AG09319 (cell line): ENCODE measurements around the gene AGPAT4.

ENCODE experiments used
- DNase-seq: peaks from one replicate; pipeline ENCODE4 v3.0.0-alpha.2; 2010; ENCODE audit warnings: low read depth; ENCODE audit errors: extremely low read depth
- TF ChIP-seq, protein P1 (sequence below): IDR thresholded peaks from 2 replicates; pipeline ENCODE4 v1.5.1; 2011; ENCODE audit warnings: low read depth, mild to moderate bottlenecking, inconsistent platforms, low read length, moderate library complexity

AGPAT4 gene

GRCh38 chr6:161216616-161217205, 57.1 kb downstream of the AGPAT4 start:
- TF ChIP-seq, protein P1, sequence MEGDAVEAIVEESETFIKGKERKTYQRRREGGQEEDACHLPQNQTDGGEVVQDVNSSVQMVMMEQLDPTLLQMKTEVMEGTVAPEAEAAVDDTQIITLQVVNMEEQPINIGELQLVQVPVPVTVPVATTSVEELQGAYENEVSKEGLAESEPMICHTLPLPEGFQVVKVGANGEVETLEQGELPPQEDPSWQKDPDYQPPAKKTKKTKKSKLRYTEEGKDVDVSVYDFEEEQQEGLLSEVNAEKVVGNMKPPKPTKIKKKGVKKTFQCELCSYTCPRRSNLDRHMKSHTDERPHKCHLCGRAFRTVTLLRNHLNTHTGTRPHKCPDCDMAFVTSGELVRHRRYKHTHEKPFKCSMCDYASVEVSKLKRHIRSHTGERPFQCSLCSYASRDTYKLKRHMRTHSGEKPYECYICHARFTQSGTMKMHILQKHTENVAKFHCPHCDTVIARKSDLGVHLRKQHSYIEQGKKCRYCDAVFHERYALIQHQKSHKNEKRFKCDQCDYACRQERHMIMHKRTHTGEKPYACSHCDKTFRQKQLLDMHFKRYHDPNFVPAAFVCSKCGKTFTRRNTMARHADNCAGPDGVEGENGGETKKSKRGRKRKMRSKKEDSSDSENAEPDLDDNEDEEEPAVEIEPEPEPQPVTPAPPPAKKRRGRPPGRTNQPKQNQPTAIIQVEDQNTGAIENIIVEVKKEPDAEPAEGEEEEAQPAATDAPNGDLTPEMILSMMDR = no peak
- no peak for DNase-seq

DNA sequence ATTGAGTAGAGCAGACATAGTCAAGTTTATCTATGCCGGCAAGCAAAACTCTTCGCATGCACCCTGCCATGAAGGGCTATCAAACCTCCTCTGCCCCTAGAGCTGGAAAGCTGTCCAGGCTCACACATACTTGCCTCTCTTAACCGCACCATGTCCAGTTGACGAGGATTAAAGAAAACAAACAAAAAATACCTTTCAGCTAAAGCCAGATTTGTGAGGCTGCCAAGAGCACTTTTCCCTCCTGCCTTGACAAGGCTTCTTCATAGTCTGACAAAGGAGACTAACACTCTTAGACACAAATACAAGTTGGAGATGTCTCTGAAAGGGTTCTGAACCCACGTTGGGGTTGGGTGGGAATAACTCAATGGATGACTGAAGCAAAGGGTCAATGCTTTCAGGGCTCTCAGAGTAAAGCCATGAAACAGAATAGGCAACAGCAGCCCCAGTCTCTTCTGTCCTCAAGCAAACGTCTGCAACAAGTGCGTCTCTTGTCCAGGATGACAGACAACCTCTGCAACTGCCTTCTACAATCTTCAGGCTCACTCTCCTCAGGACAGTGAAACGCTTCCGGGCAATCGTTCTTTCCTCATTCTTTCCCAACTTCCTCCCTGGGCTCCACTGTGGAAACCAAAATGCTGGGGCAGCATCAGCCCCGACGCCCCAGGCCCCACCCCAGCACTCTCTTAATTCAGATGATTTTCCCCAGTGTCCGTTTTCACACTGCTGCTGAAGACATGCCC, 57.8 kb downstream of the AGPAT4 start:
- DNase-seq = no peak
- TF ChIP-seq, protein P1 = no peak

DNA sequence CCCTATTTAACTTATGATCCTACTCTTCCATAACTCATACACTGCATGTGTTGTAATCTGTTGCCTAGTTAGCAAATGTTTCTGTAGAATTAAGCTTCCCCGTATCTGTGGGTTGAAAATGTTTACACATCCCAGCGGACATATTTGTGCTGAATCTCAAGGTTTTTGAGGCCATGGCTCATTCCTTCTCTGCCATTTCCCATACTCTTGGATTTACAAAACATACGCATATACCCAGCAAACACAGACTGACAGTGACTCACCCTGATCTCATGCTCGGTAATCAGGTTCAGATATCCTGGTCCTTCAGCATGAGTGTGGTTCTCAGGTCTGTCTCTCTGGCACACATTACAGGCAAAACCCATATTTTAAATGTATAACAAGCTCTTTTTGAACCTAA, 58.7 kb downstream of the AGPAT4 start:
- TF ChIP-seq, protein P1 = no peak
- DNase-seq = peak; percentile 96

- TF ChIP-seq, protein P1 = no peak
- DNase-seq = no peak
These were observed 59.1 kb downstream of the AGPAT4 start for GRCh38 chr6:161214722-161215121.

DNA sequence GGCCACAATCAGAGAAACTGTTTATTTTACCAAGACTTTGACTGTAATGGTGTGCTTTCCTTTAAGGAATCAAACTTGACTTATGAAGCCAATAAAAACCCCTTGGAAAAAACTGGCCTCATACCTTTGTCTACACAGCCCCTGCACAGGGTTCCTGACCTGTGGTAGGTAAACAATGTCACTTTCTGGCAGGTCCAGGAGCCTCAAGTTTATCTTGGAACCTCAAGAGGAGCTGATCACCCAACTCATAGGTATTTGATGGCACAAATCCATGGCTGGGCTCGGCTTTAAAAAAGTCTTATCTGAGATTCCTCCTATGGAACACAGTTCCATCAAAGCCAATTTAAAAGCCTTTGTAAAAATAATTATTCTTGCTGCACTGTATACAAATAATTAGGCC, 61.0 kb downstream of the AGPAT4 start:
- DNase-seq = no peak
- TF ChIP-seq, protein P1 = no peak

- no peak for DNase-seq
- TF ChIP-seq, protein P1 = no peak
These were observed 62.4 kb downstream of the AGPAT4 start for GRCh38 chr6:161211380-161212035.

DNA sequence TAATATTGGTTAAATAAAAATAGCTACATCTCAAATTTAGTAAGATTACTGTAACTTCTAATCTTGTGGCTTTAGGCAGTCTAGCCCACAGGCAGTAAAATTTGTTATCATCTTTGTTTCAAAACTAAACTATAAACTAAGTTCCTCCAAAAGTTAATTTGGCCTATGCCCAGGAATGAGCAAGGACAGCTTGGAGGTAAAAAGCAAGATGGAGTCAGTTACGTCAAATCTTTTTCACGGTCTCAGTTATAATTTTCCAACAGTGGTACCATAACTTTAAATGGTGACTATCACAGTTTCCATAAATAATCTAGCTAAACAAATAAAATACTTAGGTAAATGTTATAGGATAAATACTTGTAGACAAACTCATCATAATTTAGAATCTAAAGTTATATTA, 63.0 kb downstream of the AGPAT4 start:
- TF ChIP-seq, protein P1 = no peak
- no peak for DNase-seq
